Skin of body (tissue), 2 donors: Measurements from ENCODE around the gene RASAL1. TPM values are rescaled to one million over a fixed set of nuclear protein-coding genes. Genes with fewer than 3 reads are reported as not detected.

Experiments
- DNase-seq: peaks from one replicate; lab custom pipeline; 2025; lab: John Stamatoyannopoulos, UW
- total RNA-seq: library from RNA; depleted of rRNA; stranded (reverse); fragments of >200 nt; gene quantifications from one replicate; pipeline ENCODE4 v1.2.3, GENCODE V29; 2014

The RASAL1 gene
- total RNA-seq, 1 donor from 2014 or later = 8.1 TPM

DNA sequence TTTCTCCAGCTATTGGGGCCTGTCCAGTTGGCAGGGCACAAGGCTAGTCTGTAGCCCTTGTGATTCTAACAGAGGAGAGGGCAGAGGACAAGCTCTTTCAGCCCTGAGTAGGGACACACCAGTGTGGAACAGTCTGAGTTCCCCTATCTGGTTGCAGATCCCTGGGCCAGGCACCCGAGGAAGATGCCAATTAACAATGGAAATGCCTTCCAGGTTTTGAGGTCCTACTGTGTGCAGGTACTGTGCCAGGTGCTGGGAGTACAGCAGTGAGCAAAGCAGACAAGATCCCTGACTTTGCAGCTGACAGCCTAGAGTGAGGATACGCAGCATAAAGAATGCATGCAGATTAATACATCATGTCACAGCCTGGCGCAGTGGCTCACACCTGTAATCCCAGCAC lies 62.0 kb downstream of the RASAL1 start:
- no peak for DNase-seq

DNA sequence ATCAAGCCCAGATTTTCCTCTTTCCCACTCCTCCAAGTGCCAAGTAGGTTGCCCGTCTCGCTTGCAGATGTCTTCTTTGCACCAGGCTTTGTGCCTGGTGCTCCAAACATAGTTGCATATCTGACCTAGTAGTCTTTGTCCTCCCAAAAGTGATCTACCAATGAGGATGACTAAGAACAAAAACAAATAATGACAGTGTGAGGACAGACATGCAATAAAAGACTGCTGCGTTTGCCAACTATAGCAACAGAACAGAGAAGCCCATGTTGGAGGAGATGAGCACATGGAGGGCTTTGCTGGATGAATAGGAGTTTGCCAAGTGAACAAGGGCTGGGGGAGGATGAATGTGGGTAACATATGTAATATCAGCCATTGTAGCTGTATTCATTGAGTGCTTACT lies 63.4 kb downstream of the RASAL1 start:
- DNase-seq = no peak

DNA sequence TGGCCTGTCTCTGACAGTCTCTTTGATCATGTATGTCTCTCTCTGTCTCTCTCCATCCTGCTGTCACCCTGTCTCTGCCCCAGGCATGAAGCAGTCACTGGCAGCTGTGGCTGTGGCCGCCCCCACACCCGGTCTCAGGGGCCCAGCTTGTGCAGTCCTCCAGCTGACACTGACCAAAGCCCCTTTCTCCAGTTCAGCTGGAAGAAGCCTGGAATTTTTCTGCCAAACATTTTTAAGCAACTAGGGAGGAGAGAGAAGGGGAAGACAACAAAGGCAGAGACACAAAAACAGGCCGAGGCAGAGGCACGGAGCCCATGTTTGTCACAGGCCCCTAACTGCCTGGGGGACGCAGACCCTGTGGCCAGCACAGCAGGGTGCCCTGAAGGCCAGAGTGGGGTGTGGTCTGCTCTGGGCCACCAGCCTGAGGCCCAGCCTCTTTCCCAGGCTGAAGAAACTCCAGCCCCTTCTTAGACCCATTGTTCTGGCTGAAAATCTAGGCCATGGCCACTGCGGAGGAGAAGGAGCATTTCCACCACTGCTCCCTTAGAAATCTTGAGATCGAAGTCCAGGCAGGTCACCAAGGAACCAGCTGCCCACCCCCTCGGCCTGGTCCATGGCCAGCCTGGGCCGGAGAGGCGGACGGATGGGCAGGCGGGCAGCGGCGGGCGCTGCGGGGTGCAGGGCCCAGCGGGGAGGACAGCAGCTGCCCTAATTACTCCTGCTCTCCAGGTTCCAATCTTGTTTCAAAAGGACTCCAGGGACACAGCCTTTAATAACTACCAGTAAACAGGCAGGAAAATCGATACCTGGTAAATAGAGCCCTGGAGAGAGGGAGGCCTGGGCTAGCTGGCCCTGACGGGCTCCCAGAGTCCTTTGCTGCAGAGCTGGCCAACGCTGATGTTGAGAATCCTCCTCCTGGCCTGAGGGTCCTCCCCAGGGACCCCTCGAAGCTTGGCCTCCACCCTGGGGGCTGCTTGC lies 64.1 kb downstream of the RASAL1 start:
- peak; percentile 31 for DNase-seq

DNA sequence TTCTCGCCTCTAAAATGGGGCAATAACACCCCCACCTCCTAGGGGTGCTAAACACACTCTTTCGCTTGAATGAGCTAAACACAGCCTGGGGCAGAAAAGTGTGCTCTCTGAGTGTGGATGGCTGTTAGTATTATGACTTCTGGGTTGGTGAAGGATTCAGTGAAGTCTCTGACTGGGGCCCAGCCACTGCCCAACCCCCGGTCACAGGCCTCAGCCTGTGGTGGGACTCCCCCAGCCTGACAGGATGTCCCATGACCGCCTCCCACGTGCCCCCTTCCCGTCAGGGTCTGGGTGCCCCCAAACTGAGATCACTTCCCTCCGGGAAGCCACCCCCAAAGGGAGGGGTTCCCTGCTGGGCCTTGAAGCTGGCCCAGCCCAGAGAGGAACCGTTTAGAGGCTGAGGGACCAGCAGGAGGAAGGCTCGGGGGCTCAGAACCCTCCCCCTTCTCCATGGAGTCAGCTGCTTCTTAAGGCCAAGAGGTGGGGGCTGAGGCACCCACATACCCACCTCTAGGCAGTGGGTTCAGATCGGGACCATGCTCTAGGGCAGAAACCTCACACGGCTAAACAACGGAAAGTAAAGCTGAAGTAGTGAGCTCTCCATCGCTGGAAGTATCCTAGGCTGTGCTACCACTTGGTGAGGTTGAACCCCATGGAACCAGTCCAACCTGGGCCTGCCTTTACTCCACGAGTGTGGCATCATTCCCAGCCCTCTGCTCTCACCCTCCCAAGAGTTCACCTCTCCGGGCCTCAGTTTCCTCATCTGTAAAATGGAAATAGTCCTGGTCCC lies 65.2 kb downstream of the RASAL1 start:
- DNase-seq = no peak

DNA sequence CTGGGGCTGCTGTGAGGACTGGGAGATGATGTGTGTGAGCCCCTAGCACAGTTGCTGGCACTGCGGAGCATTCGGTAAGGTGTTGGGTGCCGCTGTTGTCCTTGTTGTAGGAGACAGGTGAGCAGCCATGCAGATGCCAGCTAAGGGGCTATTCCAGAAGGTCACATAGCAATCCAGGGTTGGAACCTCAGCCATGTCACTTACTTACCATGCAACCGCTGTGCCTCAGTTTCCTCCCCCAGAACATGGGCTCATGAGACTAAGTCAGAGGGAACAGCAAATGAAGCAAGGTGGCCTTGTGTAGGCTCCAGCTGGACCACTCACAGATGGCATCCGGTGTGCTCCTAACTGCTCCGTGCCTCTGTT lies 65.8 kb downstream of the RASAL1 start:
- DNase-seq = no peak

DNA sequence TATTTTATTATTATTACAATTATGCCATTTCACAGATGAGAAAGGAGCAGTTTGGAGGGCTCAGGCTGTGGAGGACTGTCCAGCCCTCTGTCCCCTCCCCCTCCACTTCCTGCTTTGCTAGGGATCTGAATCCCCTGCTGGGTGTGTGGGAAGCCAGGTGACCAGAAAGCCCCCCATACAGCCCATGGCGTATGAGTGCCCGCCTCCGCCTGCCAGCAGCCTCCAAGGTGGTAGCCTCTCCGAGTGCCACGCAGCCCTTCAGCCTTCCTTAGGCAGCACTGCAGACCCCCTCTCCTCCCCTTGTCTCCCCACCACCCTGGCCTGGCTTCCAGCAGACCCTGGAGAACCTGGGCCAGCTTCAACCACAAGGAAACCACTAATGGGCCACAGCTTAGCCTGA lies 66.4 kb downstream of the RASAL1 start:
- DNase-seq = no peak

DNA sequence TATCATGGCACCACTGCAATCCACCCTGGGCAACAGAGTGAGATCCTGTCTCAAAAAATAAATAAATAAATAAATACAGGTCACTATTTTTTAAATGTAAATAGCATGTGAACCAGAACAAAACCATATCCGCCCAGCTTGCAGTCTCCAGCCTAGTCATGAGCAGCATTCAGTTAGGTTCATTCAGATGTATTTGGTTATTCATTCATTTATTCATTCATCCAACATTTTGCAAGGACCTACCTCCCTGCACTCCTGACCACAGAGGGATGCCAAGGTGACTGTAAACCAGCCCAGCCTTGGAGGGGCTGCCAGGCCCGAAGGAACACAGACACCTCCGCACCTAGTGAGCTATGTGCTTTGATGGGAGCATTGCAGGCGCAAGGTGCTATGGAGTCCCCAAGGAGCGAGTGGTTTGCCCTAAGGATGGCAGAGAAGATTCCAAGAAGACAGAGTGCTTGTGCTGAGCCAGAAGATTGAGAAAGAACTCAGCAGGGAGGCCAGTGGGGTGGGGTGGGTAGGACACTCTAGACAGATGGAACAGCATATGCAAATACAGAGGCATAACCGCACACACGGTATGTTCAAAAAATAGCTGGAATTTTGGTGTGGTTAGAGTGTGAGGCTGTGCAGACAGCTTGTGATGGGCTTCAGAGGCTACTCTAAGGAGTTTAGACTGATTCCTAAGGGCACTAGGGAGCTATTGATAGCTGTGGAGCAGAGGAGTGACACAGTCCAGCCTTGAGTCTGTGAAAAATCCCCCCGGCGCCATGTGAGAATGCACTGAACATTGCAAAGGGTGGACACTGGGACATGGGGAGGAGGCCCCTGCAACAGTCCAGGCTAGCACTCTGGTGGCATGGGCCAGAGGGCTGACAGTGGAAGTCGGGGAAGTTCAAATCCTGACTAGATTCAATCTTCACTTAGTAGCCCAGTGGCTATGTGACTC lies 67.3 kb downstream of the RASAL1 start:
- DNase-seq = no peak

DNA sequence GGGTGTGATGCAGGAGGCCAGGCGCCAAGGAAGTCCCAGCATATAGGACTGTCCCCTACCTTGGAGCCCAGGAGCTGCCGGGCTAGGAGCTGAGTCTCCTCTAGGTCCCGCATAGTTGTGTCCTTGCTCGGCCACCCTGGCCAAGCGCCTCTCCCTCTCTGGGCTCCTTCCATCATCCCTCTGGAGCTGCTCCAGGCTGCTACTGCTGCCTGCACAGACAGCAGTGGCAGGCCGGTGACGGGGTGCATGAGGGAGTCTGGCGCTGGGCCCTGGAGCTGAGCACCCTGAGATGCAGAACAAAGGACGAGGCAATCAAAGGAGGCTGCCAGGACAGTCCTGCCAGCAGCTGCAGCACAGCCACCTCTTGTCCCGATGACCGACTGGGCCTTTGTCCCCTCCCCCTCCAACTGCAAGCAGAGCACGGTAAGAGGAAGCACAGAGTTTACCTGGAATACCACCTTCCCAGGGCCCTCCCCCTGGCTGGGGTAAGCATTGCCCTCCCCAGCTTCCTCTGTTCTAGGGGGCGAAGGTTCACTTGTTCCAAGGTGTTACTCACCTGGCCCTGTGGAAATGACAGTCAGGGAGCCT lies 68.7 kb downstream of the RASAL1 start:
- no peak for DNase-seq

DNA sequence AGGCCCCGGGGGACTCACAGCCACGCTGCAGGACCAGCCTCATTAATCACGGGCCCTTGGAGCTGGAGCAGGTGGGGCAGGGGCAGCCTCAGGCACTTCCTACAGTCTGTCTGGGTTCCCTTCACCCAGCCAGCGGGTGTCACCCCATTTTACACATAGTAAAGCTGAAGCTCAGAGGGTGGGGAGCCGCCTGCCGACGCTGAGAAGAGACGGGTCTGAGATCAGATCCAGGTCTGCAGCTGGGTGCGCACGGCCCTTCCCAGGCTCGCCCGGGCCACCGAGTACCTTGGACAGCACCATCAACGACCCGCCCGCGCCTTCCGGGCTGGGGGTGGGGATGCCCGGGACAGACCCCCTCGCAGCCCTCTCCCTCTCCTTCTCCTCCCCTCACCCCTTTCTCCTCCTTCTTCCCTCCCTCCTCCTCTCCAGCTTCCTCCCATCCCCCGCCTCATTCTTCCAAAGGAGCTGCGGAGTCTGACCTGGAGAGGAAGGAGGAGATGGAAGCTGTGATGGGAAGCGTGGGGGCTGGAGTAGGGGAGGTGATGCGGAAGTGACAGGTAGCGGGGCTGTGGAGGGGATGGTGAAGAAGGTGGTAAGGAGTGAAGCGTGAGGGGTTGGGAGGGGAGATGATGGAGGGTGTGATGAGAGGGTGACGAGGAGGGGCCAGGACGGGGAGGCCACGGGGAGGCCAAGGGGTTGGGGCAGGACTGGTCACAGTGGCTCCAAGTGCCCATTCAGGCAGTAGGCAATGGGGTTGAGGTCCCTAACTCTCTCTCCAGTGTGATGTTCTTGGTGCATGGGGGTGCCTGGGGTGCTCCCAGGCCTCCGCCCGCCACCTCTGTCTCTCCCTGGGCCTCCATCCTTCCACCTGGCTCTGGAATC lies 70.2 kb downstream of the RASAL1 start:
- no peak for DNase-seq

DNA sequence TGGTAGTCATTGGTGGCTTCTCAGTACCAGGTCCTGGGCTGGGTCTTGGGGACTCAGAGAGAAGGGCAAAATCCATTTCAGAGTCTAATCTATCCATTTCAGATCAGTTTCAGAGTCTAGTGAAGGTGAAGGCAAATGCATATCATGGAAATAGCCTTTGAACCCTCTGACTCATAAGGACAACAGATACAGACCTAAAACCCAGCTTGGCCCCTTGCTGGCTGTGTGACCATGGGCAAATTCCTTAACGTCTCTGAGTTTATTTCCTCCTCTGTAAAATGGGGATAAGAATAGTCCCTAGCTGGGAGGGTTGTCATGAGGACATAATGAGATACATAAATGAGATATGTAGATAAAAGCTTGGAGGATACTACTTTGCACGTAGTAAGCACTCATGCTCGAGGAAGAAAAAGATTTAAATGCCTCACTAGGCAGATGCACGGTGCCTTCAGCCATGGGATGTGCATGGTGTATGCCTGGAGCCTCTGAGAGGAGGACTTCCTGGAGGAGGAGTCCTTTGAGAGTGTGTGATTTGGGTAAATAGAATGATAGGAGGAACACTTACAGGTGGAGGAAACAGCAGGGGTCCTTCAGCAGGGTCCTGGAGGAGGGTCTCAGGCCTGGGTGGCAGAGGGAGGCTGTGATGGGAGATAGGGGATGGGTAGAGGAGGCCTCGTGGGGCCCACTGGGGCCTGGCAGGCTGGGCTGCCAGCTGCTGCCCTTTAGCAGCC lies 71.0 kb downstream of the RASAL1 start:
- no peak for DNase-seq

DNA sequence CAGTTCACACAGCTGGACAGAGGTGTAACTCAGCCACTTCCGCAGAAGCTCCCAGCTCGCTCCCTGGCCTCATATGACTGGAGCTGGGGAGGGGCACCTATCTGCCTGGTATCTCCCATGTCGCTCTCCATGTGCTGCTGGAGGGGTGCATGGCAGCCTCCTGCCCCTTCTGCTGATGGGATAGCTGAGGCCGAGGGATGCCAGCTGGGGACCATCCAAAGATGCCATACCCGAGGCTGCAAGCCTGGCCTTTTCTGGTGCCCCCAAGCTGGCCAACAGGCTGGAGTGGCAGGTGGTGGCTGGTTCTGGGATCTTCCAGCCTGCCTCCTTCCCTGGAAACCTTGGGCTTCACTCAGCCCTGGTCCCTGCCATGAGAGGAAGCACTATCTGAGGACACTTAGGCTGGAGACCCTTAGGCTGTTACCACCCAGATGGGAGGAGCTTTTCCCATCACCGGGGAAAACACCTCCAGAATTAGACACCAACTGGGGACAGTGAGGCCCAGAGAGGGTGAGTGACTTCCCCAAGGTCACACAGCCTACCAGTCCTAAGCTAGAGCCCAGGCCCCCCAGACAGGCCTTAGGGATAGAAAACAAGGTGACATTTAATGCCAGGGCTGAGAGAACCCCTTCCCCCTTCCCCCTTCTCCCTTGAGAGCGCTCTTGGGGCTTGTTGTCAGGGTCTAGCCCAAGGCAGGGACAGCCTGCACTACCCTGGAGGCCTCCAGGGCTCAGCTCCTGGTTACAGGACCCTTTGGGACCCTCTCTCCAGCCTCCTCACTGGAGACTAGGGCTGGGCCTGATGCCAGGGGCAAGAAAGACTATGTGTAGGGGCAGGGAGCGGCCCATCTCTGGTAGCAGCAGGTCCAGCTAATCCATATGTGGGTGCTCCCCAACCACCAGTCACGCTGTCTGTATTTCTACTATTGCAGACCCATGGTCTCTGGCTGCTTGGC lies 71.9 kb downstream of the RASAL1 start:
- DNase-seq = no peak

DNA sequence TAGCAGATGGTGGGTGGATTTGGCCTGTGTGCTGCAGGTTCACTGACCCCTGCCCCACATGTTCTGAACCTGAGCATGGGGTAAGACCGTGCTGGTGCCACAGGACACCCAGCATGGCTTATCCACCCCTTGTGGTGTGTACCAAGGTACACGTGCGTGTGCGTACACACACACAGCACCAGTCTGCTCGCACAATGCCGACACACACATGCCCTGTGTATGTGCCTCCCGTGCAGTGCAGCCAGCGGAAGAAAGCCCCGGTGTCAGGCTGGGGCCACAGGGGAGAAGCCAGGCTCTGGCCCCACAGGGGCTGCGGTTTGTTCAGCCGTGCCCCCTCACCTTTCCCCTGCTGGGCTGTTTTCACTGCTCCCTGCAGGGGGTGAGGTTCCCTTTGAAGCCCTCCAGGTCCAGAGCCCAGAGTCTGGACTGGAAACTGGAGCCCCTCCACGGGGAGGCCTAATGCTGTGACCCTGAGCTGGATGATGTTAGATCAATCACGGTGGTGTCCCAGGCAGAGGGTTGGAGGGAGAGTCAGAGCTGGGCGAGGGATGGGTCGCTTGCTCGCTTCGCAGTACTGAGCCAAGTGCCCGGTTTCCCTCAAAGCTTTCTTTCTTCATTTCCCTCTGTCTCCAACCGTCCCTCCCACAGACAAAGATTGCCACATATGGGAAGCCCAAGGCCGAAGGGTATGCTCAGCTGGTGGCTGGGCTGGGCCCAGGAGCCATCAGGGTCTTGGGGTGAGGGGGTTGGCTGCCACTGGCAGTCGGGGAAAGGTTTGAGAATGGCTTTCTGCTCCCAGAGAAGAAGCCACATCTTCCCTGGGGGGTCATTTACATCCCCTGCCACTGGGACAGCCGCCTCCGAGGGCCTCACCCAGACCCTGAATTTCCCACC lies 72.8 kb downstream of the RASAL1 start:
- DNase-seq = no peak

DNA sequence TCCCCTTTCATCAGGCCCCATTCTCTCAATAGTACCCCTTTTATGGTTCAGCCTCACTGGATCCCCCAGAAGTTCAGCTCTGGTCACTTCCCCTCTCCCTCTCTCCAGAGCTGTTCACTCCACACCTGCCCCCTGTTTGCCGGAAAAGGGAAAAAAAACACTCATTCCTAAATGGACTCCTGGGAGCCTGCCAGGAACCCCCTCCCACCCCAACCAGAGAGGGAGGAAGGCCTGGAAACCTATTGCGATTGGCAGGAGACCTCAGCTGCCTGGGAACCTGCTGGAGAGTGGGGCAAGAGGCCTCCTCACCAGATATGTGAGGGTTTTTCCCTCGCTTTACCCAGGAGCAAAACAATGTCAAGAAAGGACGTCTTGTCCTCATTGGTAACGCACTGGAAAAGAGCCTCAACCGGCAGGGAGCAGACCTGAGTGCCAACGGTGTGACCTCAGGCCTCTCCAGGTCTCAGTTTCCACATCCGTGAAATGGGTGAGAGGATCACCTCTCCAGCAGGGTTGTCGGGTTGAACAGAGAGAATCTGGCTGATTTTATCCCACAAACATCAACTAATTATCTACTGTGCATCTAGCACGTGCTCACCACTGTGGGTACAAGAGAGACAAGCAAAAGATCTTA lies 74.4 kb downstream of the RASAL1 start:
- no peak for DNase-seq

DNA sequence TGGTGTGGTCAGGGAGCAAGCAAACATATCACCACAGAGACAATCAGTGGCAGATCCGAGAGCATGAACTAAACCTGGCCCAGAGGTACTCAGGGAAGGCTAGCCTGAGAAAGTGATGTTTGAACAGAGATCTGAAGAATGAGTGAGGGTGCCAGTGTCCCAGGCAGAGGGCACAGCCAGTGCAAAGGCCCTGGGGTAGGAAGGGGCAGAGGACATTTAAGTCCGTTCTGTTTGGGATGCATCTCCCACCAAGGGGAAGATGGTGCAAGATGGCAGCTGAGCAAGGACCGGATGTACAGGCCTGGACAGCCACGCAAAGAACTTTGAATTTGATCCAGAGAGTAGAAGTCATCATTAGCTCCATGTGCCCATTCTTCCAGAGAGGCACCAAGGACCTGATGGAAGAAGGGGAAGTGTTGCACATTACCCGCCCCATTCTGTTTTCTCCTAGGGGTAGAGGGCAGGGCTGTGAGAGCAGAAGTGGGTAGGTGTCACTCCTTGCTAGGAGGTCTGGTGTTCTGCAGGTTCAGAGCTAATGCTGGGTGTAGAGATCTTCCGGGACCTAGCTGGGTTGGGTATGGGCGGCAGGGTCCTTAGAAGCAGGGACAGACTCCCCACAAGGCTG lies 75.1 kb downstream of the RASAL1 start:
- no peak for DNase-seq

DNA sequence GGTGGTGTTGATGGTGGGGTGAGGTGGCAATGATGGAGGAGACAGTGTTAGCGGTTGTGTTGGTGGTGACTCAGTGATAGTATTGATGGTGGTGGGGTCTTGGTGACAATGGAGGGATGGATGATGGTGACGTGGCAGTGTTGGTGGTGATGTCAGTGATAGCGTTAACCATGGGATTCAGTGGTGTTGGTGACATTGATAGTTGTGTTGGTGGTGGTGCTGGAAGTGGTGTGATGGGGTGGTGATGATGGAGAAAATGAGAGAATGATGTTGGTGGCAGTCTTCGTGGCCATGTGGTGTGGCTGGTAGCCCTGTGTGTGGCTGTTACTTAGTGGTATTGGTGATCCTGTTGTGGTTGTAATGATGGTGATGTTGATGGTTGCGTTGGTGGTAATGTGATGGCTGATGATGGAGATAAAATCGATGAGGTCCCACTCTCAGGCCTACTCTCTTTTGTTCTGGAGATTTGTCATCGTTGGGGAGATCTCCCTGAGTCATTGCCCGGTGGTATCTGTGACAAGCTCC lies 76.4 kb downstream of the RASAL1 start:
- DNase-seq = no peak

DNA sequence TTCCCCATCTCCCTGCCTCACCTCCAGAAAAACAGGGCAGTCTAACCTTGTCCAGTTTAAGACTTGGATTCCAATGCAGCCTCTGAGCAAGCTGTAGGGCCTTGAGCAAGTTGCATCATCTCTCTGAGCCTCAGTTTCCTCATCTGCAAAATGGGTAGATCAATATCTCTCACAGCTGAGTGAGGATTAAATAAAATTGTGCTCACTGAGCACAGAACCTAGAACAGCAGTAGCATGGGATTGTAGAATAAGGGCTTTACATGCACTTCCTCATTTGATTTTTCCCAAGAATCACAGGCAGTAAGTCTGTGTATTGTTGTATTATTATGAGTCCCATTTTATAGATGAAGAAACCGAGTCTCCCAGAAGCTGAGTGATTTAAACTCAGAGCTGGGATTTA lies 77.0 kb downstream of the RASAL1 start:
- DNase-seq = no peak
